ENCODE data around the gene NRXN2.
"Not testable (repeated sequence)": the region's sequence is repeated elsewhere in the genome, so short reads cannot be mapped to it uniquely, and the experiment has no call there.

The NRXN2 gene

DNA sequence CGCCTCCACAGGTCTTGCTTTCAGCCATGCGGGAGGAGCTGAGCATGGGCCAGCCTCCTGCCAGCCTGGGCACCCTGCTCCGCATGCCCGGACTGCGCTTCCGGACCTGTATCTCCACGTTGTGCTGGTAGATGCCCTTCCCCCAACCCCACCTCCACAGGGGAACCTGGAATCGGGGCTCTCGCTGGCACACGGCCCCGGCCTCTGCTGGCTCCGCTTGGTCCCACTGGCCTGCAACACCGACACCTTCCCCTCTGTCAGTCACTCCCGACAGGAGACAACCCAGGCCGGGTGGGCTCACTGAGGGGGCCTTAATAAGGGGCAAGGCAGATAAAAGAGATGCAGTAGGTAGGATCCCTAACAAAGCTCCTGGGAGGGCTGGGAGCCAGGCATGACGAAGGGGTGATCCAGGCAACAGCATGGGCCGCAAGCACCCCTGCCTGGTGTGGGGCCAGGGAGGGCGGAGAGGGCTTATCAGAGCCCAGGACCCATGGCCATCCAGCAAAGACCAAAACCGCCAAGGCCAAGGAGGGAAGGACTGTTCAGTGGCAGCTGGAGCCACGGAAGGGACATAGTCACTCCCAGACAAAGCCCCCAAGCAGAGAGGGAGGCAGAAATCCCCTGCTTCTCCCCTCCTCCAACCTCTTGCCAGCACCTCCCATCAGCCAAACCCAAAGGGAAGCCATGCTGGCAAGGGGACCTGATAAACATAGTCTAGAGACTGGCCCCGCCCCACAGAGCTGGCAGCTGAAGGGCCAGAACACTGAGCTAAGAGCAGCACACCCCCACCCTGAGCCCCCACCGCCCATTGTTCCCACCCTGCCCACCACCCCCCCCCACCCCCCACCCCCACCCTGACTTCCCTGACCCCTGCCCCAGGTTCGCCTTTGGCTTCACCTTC lies 124.0 kb downstream of the NRXN2 start:
- no peak overlapping the region for H3K4me3 ChIP-seq (ENCODE audit: low read length)
- no peaks in the 10 kb centered on the region for H3K9me3 ChIP-seq (replicated peaks; ENCODE audit: insufficient read depth, low read length)
- no peaks in the 10 kb centered on the region for H4K20me1 ChIP-seq (ENCODE audit: insufficient read depth, low read length)
- no peak overlapping the region for H2AFZ ChIP-seq (ENCODE audit: low read length)
- no peaks in the 10 kb centered on the region for H3F3A ChIP-seq (ENCODE audit: insufficient read depth, low read length)
- no peak overlapping the region for H3K9ac ChIP-seq (ENCODE audit: low read length)
- TF ChIP-seq EZH2phosphoT487 (IDR thresholded peaks at IDR 0.05; ENCODE audit: low read length): no peak
- no peak for TF ChIP-seq EZH2 (optimal IDR thresholded peaks at IDR 0.05; ENCODE audit: low read depth, low read length)
- TF ChIP-seq, protein P1, sequence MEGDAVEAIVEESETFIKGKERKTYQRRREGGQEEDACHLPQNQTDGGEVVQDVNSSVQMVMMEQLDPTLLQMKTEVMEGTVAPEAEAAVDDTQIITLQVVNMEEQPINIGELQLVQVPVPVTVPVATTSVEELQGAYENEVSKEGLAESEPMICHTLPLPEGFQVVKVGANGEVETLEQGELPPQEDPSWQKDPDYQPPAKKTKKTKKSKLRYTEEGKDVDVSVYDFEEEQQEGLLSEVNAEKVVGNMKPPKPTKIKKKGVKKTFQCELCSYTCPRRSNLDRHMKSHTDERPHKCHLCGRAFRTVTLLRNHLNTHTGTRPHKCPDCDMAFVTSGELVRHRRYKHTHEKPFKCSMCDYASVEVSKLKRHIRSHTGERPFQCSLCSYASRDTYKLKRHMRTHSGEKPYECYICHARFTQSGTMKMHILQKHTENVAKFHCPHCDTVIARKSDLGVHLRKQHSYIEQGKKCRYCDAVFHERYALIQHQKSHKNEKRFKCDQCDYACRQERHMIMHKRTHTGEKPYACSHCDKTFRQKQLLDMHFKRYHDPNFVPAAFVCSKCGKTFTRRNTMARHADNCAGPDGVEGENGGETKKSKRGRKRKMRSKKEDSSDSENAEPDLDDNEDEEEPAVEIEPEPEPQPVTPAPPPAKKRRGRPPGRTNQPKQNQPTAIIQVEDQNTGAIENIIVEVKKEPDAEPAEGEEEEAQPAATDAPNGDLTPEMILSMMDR (IDR thresholded peaks at IDR 0.05; ENCODE audit: low read length): no peak
- H3K4me2 ChIP-seq (ENCODE audit: low read depth, low read length): no peak overlapping the region
- no peaks in the 10 kb centered on the region for H3K79me2 ChIP-seq (ENCODE audit: low read length)
- peaks cover 73% of the 10 kb centered on the region for H3K27me3 ChIP-seq (replicated peaks; ENCODE audit: insufficient read depth, low read length)
- no peaks in the 10 kb centered on the region for H3K36me3 ChIP-seq (replicated peaks; ENCODE audit: insufficient read depth, low read length)
- no peak for DNase-seq
- H3K4me1 ChIP-seq (ENCODE audit: low read length): no peaks in the 10 kb centered on the region
- no peaks in the 10 kb centered on the region for H3K9me2 ChIP-seq (replicated peaks; ENCODE audit: insufficient read depth, low read length)
- no peak overlapping the region for H3K27ac ChIP-seq (ENCODE audit: low read length)

DNA sequence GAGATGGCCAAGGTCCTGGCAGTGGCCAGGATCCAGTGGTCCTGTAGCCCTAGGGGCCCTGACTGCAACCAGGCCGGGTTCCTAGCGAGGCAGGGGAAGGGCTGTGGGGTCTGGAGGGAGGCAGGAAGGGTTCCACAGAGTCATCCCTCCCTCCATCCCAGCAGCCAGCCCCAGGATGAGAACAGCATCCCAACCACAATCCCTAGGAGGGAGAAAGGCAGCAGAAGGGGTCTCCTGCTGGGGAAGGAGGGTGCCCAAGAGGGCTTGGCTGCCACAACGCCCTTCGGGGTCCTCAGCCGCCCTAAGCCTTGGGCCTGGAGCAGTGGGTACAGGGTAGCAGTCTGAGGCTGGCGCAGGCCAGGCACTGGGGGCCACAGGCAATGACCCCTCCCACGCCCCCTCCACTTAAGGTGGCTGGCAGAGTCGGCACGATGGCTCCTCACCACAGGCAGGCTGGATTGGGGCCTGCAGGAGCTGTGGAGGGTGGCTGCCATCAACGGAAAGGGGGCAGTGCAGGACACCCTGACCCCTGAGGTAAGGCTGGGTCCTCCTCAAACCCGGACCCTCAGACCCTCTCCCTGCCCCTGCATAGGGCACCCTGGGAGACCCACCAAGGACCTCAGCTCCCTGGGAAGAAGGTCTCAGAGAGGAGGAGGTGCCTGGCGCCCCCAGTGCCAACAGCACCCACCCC lies 124.7 kb downstream of the NRXN2 start:
- Histone ChIP-seq H3K9me2 (replicated peaks; ENCODE audit: insufficient read depth, low read length) (no peaks in the 10 kb centered on the region), H3F3A (ENCODE audit: insufficient read depth, low read length) (no peaks in the 10 kb centered on the region), H2AFZ (ENCODE audit: low read length) (no peak overlapping the region), H3K4me3 (ENCODE audit: low read length) (no peak overlapping the region), H3K9ac (ENCODE audit: low read length) (no peak overlapping the region), H3K4me2 (ENCODE audit: low read depth, low read length) (no peak overlapping the region), H3K9me3 (replicated peaks; ENCODE audit: insufficient read depth, low read length) (no peaks in the 10 kb centered on the region), H3K79me2 (ENCODE audit: low read length) (no peaks in the 10 kb centered on the region), H3K36me3 (replicated peaks; ENCODE audit: insufficient read depth, low read length) (no peaks in the 10 kb centered on the region), H4K20me1 (ENCODE audit: insufficient read depth, low read length) (no peaks in the 10 kb centered on the region), H3K27ac (ENCODE audit: low read length) (no peak overlapping the region), H3K27me3 (replicated peaks; ENCODE audit: insufficient read depth, low read length) (peaks cover 73% of the 10 kb centered on the region), H3K4me1 (ENCODE audit: low read length) (no peaks in the 10 kb centered on the region)
- no peak for DNase-seq
- no peak for TF ChIP-seq EZH2phosphoT487 (IDR thresholded peaks at IDR 0.05; ENCODE audit: low read length)
- no peak for TF ChIP-seq EZH2 (optimal IDR thresholded peaks at IDR 0.05; ENCODE audit: low read depth, low read length)
- TF ChIP-seq, protein P1 (IDR thresholded peaks at IDR 0.05; ENCODE audit: low read length): no peak

DNA sequence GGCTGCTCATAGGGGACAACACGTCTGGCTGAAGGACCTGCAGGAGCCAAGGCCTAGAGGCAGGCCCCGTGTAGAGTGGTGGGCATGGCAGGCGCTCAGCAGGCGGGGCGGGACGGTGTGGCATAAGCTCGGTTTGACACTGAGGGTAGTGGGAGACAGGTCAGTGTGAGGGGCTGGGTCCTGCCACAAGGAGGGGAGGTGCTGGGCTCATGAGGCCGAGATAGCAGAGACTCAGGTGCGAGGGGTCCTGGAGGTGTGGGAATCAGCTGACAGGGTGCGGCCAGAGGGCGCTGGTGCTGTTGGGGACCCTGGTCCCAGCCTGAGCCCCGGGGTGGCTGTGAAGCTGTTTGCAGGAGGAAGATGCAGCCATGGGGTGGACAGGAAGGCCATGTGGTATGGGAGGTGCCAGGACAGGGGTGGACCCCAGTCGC lies 125.3 kb downstream of the NRXN2 start:
- Histone ChIP-seq H3F3A (ENCODE audit: insufficient read depth, low read length) (no peaks in the 10 kb centered on the region), H2AFZ (ENCODE audit: low read length) (no peak overlapping the region), H3K79me2 (ENCODE audit: low read length) (no peaks in the 10 kb centered on the region), H3K9ac (ENCODE audit: low read length) (no peak overlapping the region), H3K9me3 (replicated peaks; ENCODE audit: insufficient read depth, low read length) (no peaks in the 10 kb centered on the region), H4K20me1 (ENCODE audit: insufficient read depth, low read length) (no peaks in the 10 kb centered on the region), H3K4me1 (ENCODE audit: low read length) (no peaks in the 10 kb centered on the region), H3K4me3 (ENCODE audit: low read length) (no peak overlapping the region), H3K27me3 (replicated peaks; ENCODE audit: insufficient read depth, low read length) (peaks cover 73% of the 10 kb centered on the region), H3K4me2 (ENCODE audit: low read depth, low read length) (no peak overlapping the region), H3K36me3 (replicated peaks; ENCODE audit: insufficient read depth, low read length) (no peaks in the 10 kb centered on the region), H3K9me2 (replicated peaks; ENCODE audit: insufficient read depth, low read length) (no peaks in the 10 kb centered on the region), H3K27ac (ENCODE audit: low read length) (no peak overlapping the region)
- DNase-seq: no peak
- TF ChIP-seq EZH2 (optimal IDR thresholded peaks at IDR 0.05; ENCODE audit: low read depth, low read length) (no peak), EZH2phosphoT487 (IDR thresholded peaks at IDR 0.05; ENCODE audit: low read length) (no peak)
- TF ChIP-seq, protein P1 (IDR thresholded peaks at IDR 0.05; ENCODE audit: low read length): no peak

DNA sequence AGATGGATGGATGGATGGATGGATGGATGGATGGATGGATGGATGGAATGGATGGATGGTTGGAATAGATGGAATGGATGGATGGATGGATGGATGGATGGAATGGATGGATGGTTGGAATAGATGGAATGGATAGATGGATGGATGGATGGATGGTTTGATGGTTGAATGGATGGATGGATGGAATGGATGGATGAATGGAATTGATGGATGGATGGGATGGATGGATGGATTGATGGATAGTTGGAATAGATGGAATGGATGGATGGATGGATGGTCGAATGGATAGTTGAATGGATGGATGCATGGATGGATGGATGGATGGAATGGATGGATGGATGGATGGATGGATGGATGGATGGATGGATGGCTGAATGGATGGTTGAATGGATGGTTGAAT lies 127.1 kb downstream of the NRXN2 start:
- H3K4me2 ChIP-seq (ENCODE audit: low read depth, low read length); H3K79me2 ChIP-seq (ENCODE audit: low read length); H3K9ac ChIP-seq (ENCODE audit: low read length); DNase-seq; H3K27ac ChIP-seq (ENCODE audit: low read length); H3K9me2 ChIP-seq (replicated peaks; ENCODE audit: insufficient read depth, low read length); H4K20me1 ChIP-seq (ENCODE audit: insufficient read depth, low read length); H3K36me3 ChIP-seq (replicated peaks; ENCODE audit: insufficient read depth, low read length); H3K9me3 ChIP-seq (replicated peaks; ENCODE audit: insufficient read depth, low read length); H3K4me1 ChIP-seq (ENCODE audit: low read length); H3K4me3 ChIP-seq (ENCODE audit: low read length); H2AFZ ChIP-seq (ENCODE audit: low read length); H3F3A ChIP-seq (ENCODE audit: insufficient read depth, low read length): not testable (repeated sequence)
- peaks cover 74% of the 10 kb centered on the region for H3K27me3 ChIP-seq (replicated peaks; ENCODE audit: insufficient read depth, low read length)

Measured in MM.1S (cell line).